Measurements from ENCODE around the gene PLPP1.

PLPP1 gene

GRCh38 chr5:55393501-55394175, 141.1 kb downstream of the PLPP1 start:
- no peak for DNase-seq

GRCh38 chr5:55392669-55393068, 142.1 kb downstream of the PLPP1 start:
- no peak for DNase-seq

GRCh38 chr5:55391707-55392106, 143.1 kb downstream of the PLPP1 start:
- no peak for DNase-seq

- DNase-seq, result no peak
These were observed 146.9 kb downstream of the PLPP1 start for GRCh38 chr5:55387865-55388264.

GRCh38 chr5:55386356-55386755, 148.4 kb downstream of the PLPP1 start:
- DNase-seq, result no peak

- no peak for DNase-seq
These were observed 148.9 kb downstream of the PLPP1 start for GRCh38 chr5:55385846-55386245.

GRCh38 chr5:55385227-55385626, 149.5 kb downstream of the PLPP1 start:
- DNase-seq, result no peak

- no peak for DNase-seq
These were observed 150.7 kb downstream of the PLPP1 start for GRCh38 chr5:55384072-55384471.

GRCh38 chr5:55383254-55383653, 151.5 kb downstream of the PLPP1 start:
- DNase-seq, result no peak

- DNase-seq, result no peak
These were observed 157.0 kb downstream of the PLPP1 start for GRCh38 chr5:55377810-55378209.
